DOHH2 (cell line): ENCODE data around the gene ATP2B2.

Source experiments
- CTCF ChIP-seq: fragments of 200-600 bp; sonication (generic); IDR thresholded peaks from one replicate; pipeline ENCODE4 v1.5.1; 2014; ENCODE audit warnings: antibody characterized with exemption, mild to moderate bottlenecking, low read depth, low read length; ENCODE audit not compliant: poor library complexity, severe bottlenecking
- EZH2phosphoT487 ChIP-seq: fragments of 200-600 bp; sonication (generic); IDR thresholded peaks from 2 replicates; pipeline ENCODE4 v1.6.1; 2017; ENCODE audit warnings: borderline replicate concordance, mild to moderate bottlenecking, antibody characterized with exemption, low read length, moderate library complexity, mixed read lengths

- TF ChIP-seq CTCF, result no peak
- no peak for TF ChIP-seq EZH2phosphoT487
These were observed 157.6 kb downstream of the ATP2B2 start for GRCh38 chr3:10347648-10348403.
